GM12875 (cell line): ENCODE data around the gene FCHO1.

Experiments used
- H3K4me3 ChIP-seq: one replicate; pipeline ENCODE4 v1.5.1; 2011; ENCODE audit warnings: low read depth, low read length, control low read depth
- TF ChIP-seq, protein P1 (sequence below): IDR thresholded peaks from 2 replicates; pipeline ENCODE4 v1.5.1; 2011; ENCODE audit warnings: low read depth, mild to moderate bottlenecking, control low read depth, inconsistent platforms, low read length, moderate library complexity, borderline replicate concordance; ENCODE audit not compliant: insufficient read depth

Gene FCHO1

DNA sequence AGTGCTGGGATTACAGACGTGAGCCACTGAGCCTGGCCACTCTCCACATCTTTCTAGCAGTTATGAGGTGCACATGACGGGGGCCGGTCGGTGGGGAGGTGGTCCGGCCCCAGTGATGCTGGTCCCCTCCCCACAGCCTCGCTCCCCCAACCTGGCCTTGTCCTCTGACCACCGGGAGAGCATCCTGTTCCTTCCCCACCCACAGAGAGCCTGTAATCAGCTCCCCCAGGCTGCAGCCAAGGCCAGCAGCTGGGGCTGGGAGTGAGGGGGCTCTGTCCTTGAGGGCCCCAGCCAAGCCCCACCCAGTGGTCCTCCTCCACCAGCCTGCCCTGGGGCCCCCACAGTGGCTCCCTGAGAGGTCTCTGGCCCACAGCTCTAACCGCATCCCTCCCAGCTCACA lies 73.1 kb downstream of the FCHO1 start:
- TF ChIP-seq, protein P1, sequence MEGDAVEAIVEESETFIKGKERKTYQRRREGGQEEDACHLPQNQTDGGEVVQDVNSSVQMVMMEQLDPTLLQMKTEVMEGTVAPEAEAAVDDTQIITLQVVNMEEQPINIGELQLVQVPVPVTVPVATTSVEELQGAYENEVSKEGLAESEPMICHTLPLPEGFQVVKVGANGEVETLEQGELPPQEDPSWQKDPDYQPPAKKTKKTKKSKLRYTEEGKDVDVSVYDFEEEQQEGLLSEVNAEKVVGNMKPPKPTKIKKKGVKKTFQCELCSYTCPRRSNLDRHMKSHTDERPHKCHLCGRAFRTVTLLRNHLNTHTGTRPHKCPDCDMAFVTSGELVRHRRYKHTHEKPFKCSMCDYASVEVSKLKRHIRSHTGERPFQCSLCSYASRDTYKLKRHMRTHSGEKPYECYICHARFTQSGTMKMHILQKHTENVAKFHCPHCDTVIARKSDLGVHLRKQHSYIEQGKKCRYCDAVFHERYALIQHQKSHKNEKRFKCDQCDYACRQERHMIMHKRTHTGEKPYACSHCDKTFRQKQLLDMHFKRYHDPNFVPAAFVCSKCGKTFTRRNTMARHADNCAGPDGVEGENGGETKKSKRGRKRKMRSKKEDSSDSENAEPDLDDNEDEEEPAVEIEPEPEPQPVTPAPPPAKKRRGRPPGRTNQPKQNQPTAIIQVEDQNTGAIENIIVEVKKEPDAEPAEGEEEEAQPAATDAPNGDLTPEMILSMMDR, result no peak
- H3K4me3 ChIP-seq, result no peak overlapping the region

DNA sequence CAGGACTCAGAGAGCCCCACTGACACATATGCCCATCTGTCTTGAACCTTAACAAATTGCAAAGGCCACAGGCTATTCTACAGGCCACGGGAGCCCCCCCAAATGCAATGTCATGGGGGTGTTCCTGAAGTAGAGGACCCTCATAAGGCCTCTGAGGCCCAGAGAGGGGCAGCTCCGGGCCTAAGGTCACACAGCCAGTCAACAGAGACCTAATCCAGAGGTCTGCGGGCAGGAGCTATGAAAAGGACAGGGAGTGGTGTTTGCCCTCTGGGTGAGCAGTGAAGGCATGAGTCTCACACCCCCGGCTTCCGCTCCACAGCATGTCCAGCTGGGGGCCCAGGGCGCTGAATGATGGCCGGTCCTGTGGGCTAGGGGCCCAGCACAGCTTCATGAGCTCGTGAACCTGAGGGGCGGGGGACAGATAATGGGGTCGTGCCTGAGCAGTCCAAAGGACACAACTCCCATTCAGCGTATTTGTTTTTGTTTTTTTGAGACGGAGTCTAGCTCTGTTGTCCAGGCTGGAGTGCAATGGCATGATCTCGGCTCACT lies 75.3 kb downstream of the FCHO1 start:
- TF ChIP-seq, protein P1, result no peak
- no peak overlapping the region for H3K4me3 ChIP-seq

DNA sequence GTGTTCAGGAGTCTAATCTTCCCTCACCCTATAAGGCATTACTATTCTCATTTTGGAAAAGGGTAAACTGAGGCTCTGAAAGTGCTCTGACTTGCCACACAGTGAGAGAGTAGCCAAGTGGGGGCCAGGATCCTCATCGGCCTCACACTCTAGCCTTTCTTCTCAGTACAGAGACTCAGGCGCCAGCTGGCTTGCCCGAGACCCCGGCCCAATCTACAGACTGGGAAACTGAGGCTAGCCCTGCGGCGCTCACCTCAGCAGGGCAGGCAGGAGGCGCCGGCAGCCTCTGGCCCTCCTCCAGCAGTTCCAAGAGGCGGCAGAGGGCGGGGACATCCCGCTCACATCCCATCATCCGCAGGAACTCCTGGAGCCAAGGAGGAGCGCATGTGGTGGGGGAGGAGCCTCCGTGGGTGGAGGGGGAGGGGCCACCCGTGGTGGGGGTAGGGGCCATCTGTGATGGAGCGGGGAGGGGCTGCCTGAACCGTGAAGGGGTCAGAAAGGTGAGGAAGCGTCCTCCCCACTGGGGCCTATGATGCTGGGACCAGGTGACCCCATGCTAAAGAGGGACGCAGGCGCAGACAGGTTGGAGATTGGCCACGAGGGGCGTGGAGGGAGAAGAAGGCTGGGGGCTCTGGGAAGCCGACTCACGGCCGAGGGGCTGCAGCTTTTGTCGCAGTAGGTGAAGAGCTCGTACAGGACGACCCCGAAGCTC lies 78.7 kb downstream of the FCHO1 start:
- TF ChIP-seq, protein P1, result no peak
- H3K4me3 ChIP-seq, result no peak overlapping the region

DNA sequence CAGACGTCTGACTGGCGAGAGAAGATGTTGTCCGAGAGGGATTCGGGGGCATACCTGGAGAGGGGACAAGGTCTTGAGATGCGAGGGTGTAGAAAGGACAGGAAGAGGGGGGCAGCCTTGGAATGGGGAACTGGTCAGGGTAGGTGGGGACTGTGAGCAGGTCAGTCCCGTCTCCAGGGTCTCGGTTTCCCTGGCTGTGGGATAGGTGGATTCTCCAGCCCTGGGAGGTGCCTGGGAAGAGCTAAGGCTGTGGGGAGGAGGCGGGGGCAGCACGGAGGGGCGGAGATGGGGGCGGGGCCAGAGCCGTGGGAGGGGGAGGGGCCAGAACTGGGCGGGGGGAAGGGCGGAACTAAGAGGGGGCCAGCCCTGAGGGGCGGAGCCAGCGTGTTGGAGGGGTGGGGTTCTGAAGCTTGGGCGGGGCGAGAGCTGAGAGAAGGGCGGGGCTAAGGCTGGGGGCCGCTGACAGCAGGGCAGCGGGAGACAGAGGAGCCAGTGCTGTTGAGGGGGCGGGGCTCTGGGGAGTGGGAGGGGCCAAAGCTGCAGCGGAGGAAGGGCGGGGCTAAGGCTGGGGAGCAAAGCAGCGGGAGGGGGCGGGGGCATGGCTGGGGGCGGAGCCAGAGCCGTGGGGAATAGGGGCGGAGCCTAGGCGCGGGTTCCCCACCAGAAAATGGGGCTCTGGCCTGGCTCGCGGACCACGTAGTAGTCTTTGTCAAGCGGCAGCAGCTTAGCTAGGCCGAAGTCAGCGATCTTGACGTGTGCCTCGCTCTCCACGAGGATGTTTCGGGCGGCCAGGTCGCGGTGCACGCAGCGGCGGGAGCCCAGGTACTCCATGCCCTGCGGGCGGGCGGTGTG lies 79.5 kb downstream of the FCHO1 start:
- H3K4me3 ChIP-seq, result no peak overlapping the region
- TF ChIP-seq, protein P1, result no peak

DNA sequence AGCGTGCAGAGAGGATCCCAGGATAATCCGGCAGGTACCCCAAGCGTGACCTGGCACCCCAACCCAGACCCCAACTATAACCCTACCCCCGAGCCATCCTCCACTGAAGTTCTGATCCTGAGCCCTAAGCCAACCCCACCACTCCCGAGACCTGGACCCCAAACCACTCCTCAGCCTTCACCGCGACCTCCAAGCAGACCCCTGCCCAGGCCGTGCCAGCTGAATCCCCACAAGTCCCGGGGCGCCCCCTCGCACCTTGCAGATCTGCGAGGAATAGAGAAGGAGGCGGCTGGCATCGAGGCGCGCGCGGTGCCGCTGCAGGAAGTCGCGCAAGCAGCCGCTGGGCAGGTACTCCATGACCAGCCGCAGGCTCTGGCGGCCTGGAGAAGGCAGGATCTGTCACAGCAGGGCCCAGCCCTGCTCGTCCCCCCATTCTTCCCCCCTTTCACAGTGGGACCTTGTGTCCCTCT lies 80.2 kb downstream of the FCHO1 start:
- H3K4me3 ChIP-seq, result no peak overlapping the region
- TF ChIP-seq, protein P1, result no peak

DNA sequence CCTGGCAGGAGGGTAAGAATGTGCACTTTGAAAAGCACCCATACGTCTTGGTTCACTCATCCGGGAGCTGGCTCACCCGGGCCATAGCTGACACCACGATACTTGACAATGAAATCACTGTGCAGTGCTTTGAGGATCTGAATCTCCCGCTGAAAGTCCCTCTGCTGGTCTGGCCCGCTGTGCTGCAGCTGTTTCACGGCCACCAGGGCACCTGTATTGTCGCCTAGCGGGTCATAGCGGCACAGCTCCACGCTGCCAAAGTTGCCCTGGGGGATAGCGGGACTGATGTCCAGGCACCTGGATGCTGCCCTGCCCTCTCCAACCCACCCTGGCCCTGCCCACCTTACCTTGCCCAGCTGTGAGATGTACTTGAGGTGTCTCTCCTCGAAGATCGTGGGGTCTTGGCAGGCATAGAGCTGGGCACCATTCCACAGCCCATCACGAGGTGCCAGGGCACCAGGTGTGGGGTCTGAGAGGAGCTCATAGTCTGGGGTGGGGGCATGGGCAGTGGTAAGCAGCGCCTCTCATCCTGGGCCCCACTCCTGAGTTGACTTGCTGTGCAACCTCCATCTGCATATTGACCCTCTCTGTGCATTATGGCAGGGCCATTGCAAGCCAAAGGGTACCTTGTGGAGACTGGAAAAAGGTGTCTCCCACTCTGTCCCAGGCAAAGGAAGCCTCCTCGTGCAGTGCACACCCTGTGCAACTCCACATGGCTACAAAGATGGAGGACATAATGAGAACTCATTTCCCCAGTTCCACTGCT lies 81.3 kb downstream of the FCHO1 start:
- TF ChIP-seq, protein P1, result no peak
- H3K4me3 ChIP-seq, result no peak overlapping the region
